Inflammatory macrophage (primary cell): ENCODE data around the gene DNAJB11.
"Not testable (repeated sequence)": the region's sequence is repeated elsewhere in the genome, so short reads cannot be mapped to it uniquely, and the experiment has no call there.

Experiments
- DNase-seq, 2 donors: peaks; one replicate each; pipeline ENCODE4 v3.0.0-alpha.2; 2020 to 2022

The DNAJB11 gene

DNA sequence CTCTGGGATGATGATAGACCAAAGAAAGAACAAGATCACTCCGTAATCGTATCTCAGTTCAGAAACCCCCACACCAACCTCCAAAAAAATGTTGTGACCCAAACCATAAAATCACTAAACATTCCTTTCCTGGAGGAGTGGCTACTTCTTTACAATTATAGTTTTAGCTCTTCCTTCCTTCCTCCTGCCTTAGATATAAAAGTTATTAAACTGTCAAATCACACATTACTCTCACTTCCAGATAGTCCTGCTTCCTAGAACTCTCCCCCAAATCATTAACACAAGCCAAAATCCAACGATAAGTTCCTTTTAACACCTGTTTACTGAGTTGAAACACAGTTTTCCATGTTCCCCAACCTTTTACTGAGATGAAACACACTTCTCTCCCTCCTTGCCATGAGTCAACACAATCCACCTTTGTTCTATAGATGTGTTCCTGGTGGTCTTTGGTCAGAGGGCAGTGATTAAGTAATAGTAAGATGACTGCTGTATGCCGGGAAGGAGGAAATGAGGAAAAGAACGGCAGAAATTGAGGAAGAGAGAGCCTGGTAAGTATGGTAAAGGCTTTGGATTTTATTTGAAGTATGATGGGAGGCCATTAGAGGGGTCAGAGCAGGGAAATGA, 18.0 kb upstream of the DNAJB11 start:
- no peak for DNase-seq

GRCh38 chr3:186564586-186564985, 5.9 kb upstream of the DNAJB11 start:
- no peak for DNase-seq

DNA sequence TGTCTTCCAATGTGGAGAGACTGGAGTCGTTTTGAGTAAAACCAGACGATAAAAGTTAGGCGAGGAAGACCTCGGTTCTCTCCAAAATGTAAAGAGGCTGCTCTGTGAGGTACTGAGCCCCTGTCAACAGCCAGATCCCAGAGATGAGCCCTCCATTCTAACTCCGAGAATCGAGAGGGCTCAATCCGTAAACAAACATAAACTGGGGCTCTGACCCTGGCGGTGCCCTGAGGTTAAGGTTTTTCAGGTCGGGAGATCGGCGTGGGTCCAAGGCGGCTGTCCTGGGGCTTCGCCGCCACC, 3.8 kb upstream of the DNAJB11 start:
- no peak for DNase-seq

DNA sequence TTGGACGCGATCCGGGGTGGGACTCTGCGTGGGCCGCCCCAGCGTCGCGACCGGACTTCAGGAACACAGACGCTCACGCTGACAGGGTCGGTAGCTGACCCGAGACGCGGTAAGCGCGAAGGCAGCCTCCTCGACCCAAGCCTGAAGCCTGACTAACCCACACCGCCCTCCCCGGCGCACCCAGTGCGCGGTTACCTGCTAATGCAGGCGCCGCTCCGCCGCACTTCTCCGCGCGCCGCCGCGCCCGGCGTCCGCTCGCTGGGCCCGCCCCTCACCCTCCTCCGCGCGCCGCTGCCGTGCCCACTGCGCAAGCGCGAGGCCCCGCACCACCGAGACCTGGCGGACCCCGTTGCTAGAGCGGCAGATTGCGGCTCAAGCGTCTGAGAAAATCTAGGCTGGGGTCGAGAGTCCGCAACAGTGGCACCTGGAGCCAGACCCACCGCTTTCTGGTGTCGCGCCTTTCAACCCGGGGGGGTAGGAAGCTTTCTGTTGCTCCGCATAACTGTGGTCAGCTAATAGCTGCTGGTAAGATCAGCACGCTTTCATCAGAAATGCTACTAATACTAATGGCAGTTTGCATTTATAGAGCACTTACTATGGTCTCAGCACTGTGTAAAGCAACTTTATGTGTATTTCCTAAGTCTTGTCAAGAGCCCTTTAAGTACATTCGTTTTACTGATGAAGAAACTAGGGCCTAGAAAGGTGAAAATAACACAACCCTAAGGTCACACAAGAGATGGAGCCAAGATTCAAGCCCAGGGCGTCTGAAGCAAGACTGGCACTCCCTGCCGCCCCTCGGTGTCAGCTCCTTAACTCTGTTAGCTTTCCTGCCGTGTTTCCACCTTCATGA, 3.2 kb upstream of the DNAJB11 start, which contains the start of gene TBCCD1:
TBCCD1 (minus strand) TSS at position 268 of the 850 bp plus-strand sequence. CDS start 3,010 bp downstream, outside the sequence.
- DNase-seq: peak; percentile 88 to 90

DNA sequence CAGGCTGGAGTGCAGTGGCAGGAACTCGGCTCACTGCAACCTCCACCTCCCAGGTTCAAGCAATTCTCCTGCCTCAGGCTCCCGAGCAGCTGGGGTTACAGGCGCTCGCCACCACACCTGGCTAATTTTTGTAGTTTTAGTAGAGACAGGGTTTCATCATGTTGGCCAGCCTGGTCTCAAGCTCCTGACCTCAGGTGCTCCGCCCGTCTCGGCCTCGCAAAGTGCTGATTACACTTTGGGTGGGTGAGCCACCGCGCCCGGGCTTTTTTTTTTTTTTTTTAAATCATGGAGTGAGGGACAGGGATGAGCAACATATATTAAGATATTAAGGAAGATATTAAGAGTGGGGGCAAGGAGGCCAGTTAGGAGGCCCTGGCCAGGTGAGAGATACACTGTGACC, 1.2 kb upstream of the DNAJB11 start:
- not testable (repeated sequence) for DNase-seq

DNA sequence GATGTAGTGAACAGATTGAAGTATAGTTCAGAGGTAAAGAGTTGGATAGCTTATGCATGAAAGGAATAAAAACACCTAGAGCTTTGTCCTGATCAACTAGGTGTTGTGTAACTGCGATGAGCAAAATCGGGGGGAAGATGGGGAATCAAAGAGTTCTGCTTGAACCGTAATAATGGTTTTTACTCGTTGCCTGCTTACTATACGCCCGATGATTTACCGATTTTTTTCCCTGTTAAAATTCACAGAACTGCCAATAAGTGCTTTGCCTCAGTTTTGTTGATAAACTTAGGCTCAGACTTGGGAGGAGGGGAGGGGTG, 783 bp upstream of the DNAJB11 start:
- no peak for DNase-seq

GRCh38 chr3:186570941-186571643, 572 bp downstream of the DNAJB11 start:
- DNase-seq: no peak

DNA sequence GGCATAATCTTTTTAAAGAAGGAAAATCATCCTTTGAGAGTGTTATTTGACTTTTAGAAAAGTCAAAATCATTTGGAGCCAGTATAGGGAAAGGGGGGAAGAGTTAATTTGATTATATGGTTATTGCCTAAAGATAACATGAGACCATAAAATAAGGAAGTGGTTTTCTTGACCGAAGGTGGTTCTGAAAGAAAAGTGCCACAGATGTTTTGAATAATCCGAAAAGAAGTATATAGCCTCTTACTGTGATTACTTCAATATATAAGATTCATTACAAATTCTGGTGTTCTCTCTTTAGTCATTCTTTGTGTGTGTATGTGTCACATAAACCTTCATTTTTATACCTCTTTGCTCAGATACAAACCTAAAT, 1.1 kb downstream of the DNAJB11 start:
- peak in 1 of 2 donors; percentile 5 for DNase-seq

GRCh38 chr3:186577521-186577920, 7.0 kb downstream of the DNAJB11 start:
- DNase-seq: no peak

- DNase-seq: no peak
Measured at GRCh38 chr3:186580785-186581184, 10.3 kb downstream of the DNAJB11 start.

GRCh38 chr3:186582541-186582940, 12.0 kb downstream of the DNAJB11 start:
- no peak for DNase-seq

DNA sequence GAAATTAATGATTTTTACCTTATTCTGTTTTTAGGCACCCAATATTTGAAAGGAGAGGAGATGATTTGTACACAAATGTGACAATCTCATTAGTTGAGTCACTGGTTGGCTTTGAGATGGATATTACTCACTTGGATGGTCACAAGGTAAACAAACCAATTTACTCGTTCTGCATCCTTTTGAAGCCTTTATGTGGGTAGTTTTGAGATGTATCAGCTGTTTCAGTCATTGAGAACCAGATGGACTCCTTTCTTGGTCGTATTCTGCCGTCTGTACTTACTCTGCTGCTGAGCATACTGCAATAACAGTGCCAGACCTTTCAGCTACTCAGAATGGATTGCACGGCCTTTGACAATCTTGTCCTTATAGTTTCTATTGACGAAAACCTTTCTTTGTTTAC, 13.3 kb downstream of the DNAJB11 start:
- DNase-seq: no peak

GRCh38 chr3:186586245-186586644, 15.7 kb downstream of the DNAJB11 start:
- not testable (repeated sequence) for DNase-seq

GRCh38 chr3:186587183-186587582, 16.7 kb downstream of the DNAJB11 start:
- no peak for DNase-seq

- no peak for DNase-seq
Measured at GRCh38 chr3:186588632-186589031, 18.1 kb downstream of the DNAJB11 start.

GRCh38 chr3:186589121-186589520, 18.6 kb downstream of the DNAJB11 start:
- no peak for DNase-seq

DNA sequence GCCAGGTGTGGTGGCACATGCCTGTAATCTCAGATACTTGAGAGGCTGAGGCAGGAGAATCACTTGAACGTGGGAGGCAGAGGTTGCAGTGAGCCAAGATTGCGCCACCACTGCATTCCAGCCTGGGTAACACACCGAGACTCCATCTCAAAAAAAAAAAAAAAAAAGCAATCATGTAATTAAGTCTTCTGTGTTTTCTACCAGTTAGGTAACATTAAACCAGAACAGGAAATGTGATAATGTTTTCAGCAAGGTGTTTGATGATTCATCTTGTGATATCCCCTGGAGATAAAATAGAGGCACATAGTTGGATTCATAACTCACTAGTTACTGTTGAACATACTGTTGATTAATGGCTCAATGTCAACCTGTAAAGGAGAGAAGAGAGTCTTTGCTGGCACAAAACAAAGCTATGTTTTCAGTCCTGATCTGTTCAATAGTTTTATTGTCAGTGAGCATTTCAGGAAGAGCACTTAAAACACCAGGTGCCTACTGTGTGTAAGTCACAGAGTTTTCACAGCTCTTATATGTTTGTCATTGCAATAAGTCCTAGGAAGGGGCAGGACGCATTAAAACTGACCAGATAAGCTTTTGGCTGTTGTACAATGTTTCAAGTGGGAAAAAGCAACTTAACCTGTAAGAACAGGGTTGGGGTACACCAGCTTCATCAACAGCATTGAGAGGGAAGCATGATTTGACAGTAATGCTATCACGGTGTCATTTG, 19.5 kb downstream of the DNAJB11 start:
- no peak for DNase-seq

DNA sequence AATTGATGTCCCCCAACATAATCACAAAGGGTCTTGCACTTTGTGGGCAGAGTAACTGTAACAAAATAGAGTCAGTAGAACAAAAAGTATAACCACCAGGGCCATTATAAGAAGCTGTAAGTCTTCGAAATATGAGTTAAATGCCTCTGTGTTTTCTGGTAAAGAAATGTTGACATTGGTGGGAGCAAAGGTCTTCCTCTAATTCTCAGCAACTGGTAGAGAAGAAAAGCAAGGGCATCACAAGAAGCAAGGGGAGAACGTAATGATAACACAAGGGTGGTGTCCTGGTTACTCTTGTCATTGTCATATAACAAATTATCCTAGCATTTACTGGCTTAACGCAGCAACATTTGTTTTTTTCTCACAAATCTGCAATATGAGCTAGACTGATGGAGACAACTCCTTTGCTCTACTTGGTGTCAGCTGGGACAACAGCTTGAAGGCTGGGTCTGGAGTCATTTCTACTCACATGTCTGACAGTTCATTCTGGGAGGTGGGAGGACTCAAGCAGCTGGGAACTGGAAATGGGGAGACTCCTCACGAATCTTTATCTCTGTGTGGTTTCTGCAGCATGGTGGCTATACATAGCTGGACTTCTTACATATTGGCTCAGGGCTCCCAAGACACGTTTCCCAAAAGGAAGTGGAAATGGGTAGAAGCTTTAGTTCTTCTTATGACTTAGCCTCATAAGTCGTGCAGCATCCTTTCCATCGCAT, 20.2 kb downstream of the DNAJB11 start:
- DNase-seq: no peak

GRCh38 chr3:186592682-186593081, 22.2 kb downstream of the DNAJB11 start:
- DNase-seq: no peak

DNA sequence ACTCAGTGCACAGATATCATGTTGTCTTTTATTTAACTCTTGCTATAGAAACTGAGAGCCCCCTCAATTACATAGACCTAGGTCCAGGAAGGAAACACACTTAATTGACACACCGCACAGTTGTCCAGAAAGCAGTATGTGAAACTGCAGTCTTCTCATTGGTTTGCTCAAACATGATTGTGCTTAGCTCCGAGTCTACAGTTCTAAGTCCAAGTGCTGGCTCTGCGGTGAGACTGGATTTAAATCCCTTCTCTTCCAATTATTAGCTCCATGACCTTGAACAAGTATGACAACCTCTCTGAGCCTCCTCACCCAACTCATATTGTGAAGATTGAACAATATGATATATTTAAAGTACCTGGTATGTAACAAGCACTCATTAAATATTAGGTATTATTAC, 23.3 kb downstream of the DNAJB11 start:
- DNase-seq: no peak

DNA sequence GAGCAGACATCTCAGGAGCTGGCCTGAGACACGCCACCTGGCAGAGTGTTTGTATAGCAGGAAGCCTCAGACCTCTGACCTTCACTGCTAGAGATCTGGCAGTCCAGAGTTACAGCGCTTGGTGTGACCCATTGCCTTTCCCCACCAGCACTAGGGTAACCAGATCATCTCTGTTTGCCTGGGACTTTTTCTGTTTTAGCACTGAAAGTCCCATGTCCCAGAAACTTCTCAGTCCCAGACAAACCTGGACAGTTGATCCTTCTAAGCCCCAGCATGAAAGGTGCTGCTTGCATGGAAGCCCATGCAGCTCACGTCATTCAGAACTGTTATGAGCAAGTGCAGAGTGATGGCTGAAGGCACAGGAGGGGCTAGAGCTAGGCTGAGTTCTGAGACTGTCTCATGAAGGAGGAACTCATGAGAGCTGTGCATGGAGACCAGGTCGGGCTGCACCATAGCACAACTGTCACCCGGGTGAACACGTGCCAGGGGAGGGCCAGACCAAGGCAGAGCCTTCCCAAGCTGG, 24.1 kb downstream of the DNAJB11 start:
- no peak for DNase-seq

DNA sequence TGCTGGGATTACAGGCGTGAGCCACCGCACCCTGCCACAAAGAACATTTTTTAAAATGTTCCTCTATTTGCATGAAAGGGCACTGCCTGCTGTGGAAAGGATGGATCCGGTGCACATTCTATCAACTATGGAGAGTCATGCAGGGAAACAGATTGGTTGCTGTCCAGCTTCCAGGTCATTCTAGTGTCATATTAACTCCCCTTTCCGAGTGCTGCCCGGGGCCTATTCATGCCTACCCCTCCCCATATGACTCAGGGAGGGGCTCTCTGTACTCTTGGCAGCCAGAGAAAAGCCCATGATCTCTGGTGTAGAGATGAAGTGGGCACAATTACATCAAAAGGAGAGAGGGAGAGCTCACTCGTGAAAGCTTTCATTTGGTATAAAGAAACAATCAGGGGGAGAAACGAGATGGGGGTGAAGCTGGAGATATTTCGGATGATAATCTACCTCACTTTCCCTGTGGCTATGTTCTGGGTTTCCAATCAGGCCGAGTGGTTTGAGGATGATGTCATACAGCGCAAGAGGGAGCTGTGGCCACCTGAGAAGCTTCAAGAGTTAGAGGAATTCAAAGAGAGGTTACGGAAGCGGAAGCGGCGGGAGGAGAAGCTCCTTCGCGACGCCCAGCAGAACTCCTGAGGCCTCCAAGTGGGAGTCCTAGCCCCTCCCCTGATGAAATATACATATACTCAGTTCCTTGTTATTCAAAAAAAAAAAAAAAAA, 26.2 kb downstream of the DNAJB11 start:
- DNase-seq: no peak
